Prostate gland (tissue), 2 donors: ENCODE measurements around the gene TKFC. TPM values are rescaled to one million over a fixed set of nuclear protein-coding genes. Genes with fewer than 3 reads are reported as not detected.

ENCODE experiments used
- DNase-seq: peaks from one replicate; pipeline ENCODE4 v3.0.0-alpha.2; 2019; ENCODE audit warnings: low spot score
- H3K27ac ChIP-seq, 2 donors: fragments of 200-600 bp; sonication (generic); 2 replicates each; pipeline ENCODE4 v1.5.1; 2017 to 2019
- H3K27me3 ChIP-seq: fragments of 200-600 bp; sonication (generic); replicated peaks from 2 replicates; pipeline ENCODE4 v1.5.1; 2019; ENCODE audit not compliant: insufficient read depth
- H3K36me3 ChIP-seq, 2 donors: fragments of 200-600 bp; sonication (generic); 1 replicate in 1 of 2; 2 replicates in 1 of 2; pipeline versions ENCODE4 v1.5.1 to v1.8.1; 2017 to 2019
- H3K4me1 ChIP-seq: fragments of 200-600 bp; sonication (generic); replicated peaks from 2 replicates; pipeline ENCODE4 v1.5.1; 2019
- H3K4me3 ChIP-seq, 2 donors: fragments of 200-600 bp; sonication (generic); 2 replicates each; pipeline ENCODE4 v1.5.1; 2017 to 2019
- H3K9me3 ChIP-seq: fragments of 200-600 bp; sonication (generic); 2 replicates; pipeline ENCODE4 v1.5.1; 2017
- CTCF ChIP-seq, 4 experiments: fragments of 200-600 bp in 2 of 4; fragments of 450-650 bp in 2 of 4; sonication (generic) in 2 of 4; IDR thresholded peaks; 1 replicate in 3 of 4; 2 replicates in 1 of 4; pipeline ENCODE4 v1.5.1; 2016 to 2019; ENCODE audit warnings: antibody characterized with exemption in 4 of 4, mild to moderate bottlenecking in 2 of 4, moderate library complexity in 2 of 4
- POLR2A ChIP-seq: fragments of 450-650 bp; IDR thresholded peaks from one replicate; pipeline ENCODE4 v1.6.1; 2016; ENCODE audit warnings: antibody characterized with exemption, mild to moderate bottlenecking
- POLR2AphosphoS5 ChIP-seq: sonication (generic); formaldehyde crosslinking; IDR thresholded peaks from one replicate; pipeline ENCODE4 v1.6.1; 2017; ENCODE audit warnings: antibody characterized with exemption
- WGBS: methylation state at CpG from one replicate; pipeline ENCODE4 v1.1.5; 2018; 5-methylcytosine and 5-hydroxymethylcytosine counted together
- intact Hi-C: fragments of 100-400 bp; cut with DNase I; formaldehyde crosslinking; loops from one replicate; pipeline ENCODE4 v1.14.2; 2022
- total RNA-seq, 2 donors: library from RNA; depleted of rRNA; stranded (reverse); fragments of >200 nt; gene quantifications; one replicate each; pipeline ENCODE4 v1.1.0, GENCODE V29; 2016

Gene TKFC
- total RNA-seq, 2 donors from 2014 or later = 52.8 to 79.3 TPM

GRCh38 chr11:61352038-61352437 lies 19.0 kb downstream of the TKFC start:
- Histone ChIP-seq H3K36me3 (peaks cover 0 to 6% of the 10 kb centered on the region in 2 donors), H3K9me3 (no peaks in the 10 kb centered on the region), H3K27me3 (no peaks in the 10 kb centered on the region), H3K4me1 (no peaks in the 10 kb centered on the region), H3K27ac (no peak overlapping the region), H3K4me3 (no peak overlapping the region)
- intact Hi-C loops = no loop called here
- DNase-seq = no peak
- TF ChIP-seq CTCF (IDR thresholded peaks at IDR 0.05) (no peak), POLR2AphosphoS5 (no peak), POLR2A (no peak)
- 82% methylated on average over 8 of the region's 8 CpGs for WGBS

GRCh38 chr11:61353131-61354067 lies 20.4 kb downstream of the TKFC start:
- Histone ChIP-seq H3K27ac (no peak overlapping the region), H3K9me3 (no peaks in the 10 kb centered on the region), H3K4me3 (no peak overlapping the region), H3K27me3 (no peaks in the 10 kb centered on the region), H3K4me1 (no peaks in the 10 kb centered on the region), H3K36me3 (peaks cover 0 to 6% of the 10 kb centered on the region in 2 donors)
- no peak for DNase-seq
- WGBS = 75% methylated on average over 15 of the region's 15 CpGs
- intact Hi-C loops = no loop called here
- no peak for TF ChIP-seq POLR2A
- TF ChIP-seq POLR2AphosphoS5 = no peak
- TF ChIP-seq CTCF (IDR thresholded peaks at IDR 0.05) = no peak

GRCh38 chr11:61354208-61354607 lies 21.2 kb downstream of the TKFC start:
- H3K9me3 ChIP-seq = no peaks in the 10 kb centered on the region
- 75% methylated on average over 2 of the region's 2 CpGs for WGBS
- TF ChIP-seq POLR2AphosphoS5 (no peak), CTCF (IDR thresholded peaks at IDR 0.05) (no peak), POLR2A (no peak)
- H3K27ac ChIP-seq = no peak overlapping the region
- intact Hi-C loops = no loop called here
- no peak for DNase-seq
- H3K27me3 ChIP-seq = no peaks in the 10 kb centered on the region
- H3K4me1 ChIP-seq = no peaks in the 10 kb centered on the region
- no peak overlapping the region for H3K4me3 ChIP-seq
- H3K36me3 ChIP-seq = peaks cover 0 to 6% of the 10 kb centered on the region in 2 donors

GRCh38 chr11:61356706-61357105 lies 23.7 kb downstream of the TKFC start:
- Histone ChIP-seq H3K36me3 (peaks cover 0 to 6% of the 10 kb centered on the region in 2 donors), H3K9me3 (no peaks in the 10 kb centered on the region), H3K4me3 (no peak overlapping the region), H3K4me1 (peaks cover 4% of the 10 kb centered on the region), H3K27me3 (no peaks in the 10 kb centered on the region), H3K27ac (no peak overlapping the region)
- DNase-seq = no peak
- TF ChIP-seq POLR2A (no peak), CTCF (IDR thresholded peaks at IDR 0.05) (no peak), POLR2AphosphoS5 (no peak)
- 95% methylated on average over 4 of the region's 4 CpGs for WGBS
- intact Hi-C loops = no loop called here
